GM18502 (cell line): Measurements from ENCODE around the gene DCAF5.

Experiments used
- ATAC-seq: cut with Tn5 transposase; IDR thresholded peaks from one replicate; pipeline ENCODE4 v1.9.1; 2021; ENCODE audit warnings: mild to moderate bottlenecking; ENCODE audit not compliant: unreplicated experiment, poor library complexity

DCAF5 gene

DNA sequence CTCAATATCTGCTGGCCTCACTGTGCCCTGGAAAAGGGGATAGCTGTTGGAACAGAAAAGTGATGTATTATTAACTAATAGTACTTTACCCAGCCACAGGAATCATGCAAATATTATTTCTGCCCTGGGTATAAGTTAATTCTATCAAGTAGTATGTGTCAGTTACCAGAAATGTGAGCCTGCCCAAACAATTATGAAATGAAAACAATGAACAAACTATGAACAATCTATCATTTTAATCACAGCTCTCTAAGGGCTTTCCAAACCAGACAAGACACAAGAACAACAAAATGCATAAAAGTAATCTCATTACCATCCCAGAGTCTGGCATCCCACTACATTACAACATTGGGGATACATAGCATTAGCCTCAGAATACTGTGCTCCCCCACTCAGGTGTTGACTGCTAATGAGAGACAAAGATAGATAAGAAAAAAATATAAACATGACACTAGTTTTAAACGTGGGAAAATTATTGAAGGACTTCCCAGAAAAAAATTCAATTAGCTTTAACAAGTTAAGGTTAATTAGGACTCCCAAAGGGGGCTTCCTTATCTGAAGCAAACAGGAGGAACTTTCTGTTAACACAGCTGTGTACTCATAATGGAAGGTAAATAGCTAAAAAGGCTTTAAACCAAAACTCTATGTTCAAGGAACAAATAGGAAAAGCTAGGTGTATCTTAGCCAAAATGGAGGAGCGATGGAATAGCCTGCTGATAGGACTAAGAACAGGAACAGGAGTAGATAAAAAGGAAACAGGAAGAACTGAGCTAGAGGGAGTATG, 3.3 kb downstream of the DCAF5 start:
- ATAC-seq, result no peak

DNA sequence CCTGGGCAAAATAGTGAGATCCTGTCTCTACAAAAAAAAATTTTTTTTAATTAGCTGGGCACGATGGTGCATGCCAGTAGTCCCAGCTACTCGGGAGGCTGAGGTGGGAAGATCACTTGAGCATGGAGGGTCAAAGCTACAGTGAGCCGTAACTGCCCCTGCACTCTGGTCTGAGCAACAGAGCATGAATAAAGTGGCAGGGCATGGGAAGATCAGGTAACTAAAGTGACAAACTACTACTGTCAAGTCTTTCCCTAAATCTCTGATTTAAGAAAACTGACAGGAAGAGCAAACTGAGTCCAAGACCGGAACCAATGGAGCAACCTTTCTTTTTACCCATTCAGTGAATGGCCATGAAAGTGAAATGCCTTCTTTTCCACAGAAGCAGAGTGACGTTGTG, 10.8 kb downstream of the DCAF5 start:
- ATAC-seq, result no peak

DNA sequence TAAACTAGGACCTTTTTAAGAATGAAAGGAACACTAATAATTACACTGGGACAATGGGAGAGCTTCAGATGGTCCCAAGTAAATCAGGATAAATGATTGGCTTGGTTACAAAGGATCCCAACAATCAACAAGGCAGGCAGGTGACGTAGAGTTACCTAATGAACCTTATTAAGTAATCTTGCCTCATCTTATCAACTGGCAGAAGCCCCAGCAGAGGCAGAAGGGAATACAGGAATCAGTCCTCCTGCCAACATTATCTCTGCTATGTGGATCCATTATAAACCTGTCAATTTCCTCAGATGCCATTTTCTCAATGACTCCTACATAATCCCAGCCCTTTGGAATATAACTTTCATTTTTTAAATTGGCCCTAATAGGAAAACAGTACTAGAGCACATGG, 11.4 kb downstream of the DCAF5 start:
- ATAC-seq, result no peak

DNA sequence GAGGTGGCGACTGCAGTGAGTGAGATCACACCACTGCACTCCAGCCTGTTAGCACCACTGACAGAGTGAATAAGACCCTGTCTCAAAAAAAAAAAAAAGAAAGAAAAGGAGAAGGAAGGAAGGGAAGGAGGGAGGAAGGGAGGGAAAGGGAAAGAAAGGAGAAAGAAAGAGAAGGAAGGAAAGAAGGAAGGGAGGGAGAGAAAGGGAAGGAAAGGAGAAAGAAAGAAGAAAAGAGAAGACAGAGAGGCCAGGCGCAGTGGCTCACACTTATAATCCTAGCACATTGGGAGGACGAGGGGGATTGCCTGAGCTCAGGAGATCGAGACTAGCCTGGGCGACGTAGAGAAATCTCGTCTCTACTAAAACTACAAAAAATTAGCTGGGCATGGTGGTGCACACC, 13.2 kb downstream of the DCAF5 start:
- no peak for ATAC-seq

DNA sequence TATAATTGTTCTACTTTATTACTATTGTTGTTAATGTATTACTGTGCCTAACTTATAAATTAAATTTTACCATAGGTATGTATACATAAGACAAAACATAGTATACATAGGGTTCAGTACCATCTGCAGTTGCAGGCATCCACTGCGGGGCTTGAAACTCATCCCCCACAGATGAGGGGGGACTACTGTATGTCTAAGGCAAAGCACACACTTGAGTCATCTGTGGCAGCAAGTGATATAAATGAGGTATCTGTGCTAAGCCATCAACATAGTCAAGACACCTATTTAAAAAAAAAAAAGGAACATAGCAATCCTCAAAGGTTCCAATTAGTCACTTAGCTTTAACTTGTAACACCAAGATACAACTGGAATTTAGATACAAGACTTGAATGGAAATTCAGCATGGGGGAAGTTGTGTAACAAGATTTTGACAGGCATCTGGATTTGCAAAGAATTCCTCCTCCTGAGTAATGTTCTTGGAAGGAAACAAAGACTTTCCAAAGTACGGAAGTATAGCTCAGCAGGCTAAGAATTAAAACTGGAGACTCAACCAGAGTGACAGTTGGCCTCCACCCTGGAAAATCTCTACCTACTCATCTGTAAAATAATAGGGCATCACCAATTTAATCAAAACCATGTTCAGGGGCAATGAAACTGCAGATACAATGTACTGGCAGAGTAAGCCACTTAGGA, 14.9 kb downstream of the DCAF5 start:
- no peak for ATAC-seq

DNA sequence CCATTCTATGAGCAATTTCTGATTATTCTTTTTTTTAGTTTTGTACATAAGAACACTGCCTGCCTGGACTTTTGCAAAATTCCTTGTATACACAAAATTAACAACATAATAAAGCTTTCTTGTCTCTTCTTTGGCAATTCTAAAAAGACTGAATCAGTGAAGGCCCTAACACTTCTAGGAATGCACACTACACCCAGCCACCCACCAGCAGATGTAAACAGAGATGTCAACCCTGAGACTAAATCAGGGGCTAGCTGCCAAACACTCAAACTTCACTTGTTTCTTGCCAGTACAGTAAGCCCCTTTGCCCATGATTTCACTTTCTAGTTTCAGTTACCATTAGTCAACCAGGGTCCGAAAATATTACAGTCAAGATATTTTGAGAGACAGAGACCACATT, 15.5 kb downstream of the DCAF5 start:
- ATAC-seq, result no peak

DNA sequence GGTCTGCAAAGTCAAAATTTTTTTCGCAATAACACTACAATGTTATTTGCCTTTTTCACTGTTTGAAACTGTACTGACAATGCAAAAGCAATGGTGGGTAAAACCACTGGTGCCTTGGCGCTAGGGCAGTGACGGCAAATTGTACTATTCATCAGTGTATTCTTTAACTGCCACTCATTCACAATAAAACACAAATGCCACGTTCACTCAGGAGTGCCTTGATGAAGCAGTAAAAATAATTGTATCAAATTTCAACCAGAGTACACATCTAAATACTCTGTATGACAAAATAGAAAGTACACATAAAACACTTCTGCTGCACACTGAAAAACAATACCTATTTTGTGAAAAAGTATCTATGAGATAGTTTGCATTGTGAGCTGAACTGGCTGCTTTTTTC, 17.8 kb downstream of the DCAF5 start:
- no peak for ATAC-seq

DNA sequence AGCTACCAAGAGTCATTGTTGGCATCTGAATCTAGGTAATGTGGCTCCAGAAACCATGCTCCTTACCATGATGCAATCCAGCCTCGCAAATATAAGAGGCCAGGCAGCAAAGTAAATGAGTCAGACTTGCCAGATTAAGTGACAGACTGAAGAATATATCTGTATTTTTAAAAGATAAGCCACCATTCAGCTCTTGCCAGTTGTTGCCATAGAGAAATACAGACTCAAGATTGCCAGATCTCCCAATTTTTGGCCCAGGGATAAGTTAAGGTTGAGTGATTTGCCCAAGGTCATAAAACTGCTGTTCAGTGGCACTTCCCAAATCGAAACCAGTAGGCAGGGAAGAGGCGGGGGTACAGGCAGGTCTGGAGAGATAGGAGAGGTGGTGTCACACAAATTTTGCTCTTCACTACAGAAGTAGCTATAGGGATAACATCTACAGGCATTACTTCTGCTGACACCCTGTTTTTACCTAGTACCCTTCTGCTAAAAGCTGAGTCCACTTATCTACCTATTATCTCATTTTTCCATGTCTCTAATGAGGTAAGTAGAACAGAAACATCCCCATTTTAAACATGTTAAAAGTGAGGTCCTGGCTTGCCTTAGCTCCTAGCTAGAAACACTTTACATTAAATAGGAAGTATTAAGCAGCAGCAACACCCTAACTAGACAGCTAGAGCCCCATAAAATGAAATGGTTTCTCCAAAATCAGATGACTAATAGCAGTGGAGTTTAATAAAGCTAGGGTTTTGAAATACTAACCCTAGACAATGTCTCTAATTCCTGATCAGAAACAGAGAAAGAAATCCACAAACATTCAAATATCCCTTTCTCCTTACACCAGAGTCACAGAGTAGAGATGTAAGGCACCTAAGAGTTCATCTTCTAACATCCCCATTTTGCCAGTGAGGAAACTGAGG, 19.5 kb downstream of the DCAF5 start:
- ATAC-seq, result no peak

DNA sequence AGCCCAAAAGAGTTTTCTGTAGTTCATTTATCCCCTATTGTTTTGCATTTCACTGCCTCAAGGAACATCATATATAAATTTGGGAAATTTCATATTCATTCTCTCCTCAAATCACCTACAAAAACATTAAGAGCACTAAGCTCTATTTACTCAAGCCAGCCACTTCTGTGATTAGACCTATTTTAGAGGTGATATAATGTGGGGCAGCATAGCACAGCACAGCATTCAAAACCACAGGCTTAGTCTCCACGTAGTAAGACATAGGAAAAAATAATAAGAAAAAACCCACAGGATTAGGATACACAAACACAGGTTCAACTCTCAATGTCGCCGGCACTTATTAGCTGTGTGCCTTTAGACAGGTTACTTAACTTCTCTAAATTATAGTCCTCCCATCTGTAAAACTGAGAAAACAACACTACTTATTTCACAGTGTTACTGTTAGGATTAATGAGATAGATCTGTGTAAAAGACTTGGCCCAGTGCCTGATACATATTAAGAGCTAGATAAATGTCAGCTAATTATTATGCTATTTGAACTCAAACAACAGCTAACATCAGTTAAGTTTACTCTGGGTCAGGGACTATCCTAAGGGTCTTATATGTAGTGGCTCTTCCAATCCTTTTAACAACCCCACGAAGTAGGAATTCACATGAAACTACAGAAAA, 20.3 kb downstream of the DCAF5 start:
- no peak for ATAC-seq

DNA sequence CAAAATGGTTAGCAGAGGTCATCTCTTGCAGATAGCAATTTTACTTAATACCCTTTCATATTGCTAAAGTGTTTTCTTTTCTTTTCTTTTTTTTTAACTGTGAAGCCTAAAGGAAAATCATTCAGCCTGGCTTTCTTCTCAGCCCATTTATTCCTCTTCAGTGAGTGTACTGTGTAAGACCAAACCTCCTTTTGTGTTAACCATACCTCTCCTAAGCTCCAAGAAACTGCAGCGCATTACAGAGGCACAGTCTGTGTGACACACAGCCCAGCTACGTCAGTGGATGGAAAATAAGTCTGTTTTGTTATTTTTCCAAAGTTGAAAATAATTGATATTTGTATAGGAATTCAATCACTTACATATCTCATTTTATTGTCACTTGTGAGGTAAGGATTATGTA, 21.7 kb downstream of the DCAF5 start:
- no peak for ATAC-seq

DNA sequence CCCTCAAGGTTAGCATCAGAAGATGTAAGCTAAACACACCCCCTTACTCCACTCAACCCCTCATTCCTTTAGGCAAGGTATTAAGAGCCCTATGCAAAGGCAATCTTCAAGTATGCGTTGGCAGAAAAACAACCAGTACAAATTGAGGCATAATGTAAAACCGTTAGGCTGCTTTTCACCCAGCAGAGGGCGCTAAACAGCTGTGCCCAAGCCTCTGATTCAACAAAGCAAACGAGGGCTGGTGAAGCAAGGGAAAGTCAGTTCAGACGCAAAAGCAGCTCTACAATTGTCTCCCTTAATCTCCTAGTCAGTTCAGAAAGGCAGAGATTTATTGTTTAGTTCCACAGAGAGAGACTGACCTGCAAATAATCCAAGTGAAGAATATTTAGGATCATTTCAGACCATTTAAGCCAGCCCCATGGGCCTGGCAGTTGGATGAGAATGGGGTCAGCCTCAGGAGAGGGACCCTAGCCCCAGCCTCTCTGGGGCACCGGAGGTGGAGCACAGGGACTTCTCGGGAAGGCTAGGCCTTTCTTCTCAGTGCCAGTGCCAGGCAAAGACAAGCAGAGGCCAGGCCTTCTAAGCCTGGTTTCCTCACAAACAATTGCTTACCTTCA, 23.5 kb downstream of the DCAF5 start:
- no peak for ATAC-seq

DNA sequence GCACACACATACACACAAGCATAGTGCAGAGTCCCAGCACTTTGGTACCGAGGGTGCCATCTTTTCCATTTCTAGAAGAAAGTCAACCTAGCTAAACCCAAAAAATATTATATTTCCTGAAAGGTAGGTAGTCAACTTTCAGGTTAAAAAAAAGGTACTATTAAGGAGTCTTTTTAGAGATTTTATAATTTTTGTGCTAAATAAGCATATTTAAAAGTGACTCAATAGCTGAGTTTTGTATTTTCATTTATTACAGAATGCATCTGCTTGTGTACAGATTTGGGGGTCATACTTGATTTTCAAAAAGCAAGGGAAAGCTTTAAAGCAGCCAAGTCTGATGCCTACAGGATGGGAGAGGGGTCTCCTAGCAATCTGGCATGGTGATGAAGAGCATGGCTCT, 34.6 kb downstream of the DCAF5 start:
- ATAC-seq, result no peak

DNA sequence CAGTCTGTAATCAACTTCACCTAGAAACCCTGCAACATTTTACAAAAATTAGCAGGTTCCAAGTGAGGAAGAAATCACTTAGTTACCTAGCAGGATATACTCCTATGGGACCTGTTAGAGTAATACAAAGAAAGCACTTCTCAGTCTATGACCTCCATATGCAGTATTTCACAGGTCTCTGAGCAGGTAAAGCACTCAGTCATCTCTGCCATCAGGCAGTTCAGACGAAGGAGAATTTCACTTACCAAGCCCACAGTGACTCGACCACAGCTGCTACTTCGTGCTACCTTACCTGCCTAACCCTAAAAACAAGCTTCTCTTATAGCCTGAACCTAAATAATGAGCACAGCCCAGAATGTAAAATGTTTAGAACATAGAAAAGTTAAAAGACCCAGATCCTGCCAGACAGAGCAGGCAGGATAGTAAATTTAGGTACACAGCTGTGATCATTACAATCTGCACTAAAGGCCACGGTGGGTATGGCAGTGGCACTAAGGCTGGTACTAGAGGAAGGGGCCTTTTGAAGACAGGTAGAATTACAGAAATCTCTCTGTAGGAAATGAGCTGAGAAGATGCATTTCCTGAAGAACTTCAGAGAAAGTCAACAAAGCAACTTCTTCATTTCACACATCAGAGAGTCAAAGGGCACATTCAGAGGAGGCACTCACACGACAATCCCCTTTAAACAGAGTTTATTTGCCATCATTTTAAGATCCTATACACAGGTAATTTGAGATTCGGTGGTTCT, 35.7 kb downstream of the DCAF5 start:
- no peak for ATAC-seq

DNA sequence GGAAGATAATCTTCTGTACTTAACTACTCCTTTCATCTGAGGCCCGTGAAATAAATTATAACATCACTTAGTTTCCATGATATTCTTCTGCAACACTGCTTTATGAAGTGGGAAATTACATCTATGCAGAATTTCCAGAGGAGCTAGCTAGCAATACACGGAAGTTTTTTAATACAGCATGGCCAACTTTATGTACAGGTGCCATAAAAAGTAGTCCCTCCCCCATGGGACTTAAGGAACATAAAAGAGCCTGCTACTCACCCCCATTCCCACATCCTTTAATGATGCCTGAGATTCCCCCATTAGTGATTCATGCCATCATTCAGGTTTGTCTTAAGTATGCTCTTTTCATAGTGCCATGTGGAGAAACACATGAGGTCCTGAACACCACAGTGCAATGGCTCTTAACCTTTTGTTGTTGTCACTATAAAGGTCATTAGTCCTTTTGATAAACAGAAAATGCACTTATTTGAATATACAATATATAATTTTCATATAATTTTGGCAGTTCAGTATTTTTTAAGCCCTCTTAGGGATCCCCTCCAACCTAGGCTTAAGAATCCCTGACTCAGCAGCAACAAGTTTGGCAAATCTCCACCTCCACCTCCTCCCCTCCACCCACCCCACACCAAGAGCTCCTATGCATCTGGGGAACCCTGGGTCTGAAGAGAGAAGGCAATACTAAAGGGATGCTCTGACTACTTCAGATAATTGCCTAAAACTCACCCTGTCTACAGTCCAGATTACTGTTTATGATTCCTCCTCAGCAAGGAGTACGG, 37.3 kb downstream of the DCAF5 start:
- ATAC-seq, result no peak

DNA sequence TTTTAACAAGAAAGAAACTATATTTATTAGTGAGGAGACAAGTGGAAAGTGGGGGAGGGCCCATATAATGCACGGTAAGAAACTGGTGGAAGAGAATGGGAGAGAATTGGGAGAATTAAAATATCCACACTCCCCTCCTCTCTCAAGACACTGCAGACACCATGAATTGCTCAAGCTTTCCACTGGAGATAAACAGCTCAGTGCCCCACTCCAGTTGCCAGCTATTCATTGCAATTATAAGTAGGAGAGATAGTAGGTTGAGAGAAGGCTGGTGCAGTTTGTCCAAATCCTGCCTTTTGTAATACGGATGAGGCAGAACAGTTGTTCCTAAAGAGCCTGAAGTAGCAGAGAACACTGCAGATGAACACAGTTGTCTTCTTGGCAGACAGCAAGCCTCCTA, 38.2 kb downstream of the DCAF5 start:
- ATAC-seq, result no peak

DNA sequence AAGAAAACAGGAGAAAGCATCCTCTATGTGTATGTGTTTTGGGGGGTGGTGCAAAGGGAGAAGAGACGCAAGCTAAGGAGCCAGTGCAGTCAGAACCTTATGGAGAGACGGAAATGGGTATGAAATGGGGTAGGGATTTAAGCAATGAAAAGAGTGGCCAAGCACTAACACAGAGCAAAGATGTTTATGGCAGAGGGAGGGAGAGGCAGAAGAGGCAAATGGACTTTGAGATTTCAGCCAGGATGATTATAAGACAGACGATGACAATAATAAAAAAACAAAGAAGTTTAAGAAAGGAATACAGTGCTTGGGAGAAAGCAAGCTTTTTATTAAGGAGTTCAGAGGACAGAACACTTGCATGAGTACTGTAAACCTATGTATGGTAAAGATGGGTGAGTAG, 44.6 kb downstream of the DCAF5 start:
- no peak for ATAC-seq

DNA sequence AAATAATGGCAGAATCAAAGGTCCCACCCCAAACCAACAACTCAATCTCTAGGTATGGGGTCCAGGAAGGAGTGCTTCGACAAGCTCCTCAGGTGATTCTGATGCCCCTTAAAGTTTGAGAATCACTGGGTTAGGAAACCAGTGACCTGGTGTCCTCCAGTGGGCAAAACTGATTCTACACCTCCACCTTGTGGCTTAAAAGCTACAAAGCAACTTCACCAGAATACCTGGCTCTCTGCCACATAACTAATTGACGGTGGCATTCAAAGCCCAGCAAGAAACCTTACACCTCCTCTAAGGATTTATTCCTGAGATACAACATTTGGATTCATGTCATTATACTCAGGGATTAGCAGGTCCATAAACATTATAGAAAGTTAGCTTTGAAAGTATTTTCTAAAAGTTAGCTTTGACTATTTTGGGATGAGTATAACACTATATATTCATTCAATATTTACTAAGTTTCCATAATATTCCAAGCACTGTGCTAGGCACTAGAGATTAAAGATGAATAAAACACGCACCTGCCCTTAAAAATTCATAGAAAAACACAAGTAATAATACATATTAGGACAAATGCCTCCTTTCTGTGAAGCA, 45.4 kb downstream of the DCAF5 start:
- ATAC-seq, result no peak

DNA sequence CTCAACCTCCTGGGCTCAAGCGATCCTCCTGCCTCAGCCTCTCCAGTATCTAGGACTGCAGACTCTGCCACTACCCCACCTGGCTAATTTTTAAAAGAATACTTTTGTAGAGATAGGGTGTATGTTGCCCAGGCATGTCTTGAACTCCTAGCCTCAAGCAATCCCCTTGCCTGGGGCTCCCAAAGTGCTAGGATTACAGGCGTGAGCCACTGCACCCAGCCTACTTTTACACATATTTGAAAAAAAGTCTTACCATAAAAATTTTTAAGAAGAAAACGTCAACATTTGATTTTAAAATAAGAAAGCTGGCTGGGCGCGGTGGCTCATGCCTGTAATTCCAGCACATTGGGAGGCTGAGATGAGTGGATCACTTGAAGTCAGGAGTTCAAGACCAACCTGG, 46.5 kb downstream of the DCAF5 start:
- no peak for ATAC-seq
